Lower lobe of right lung (tissue), 2 donors: ENCODE data around the gene LTB4R2. TPM values are rescaled to one million over a fixed set of nuclear protein-coding genes. Genes with fewer than 3 reads are reported as not detected.
A peak's percentile ranks its signal among the peaks of the same experiment; 100 is the strongest.

Experiments used
- ATAC-seq, 2 donors: fragments of 200-7000 bp; cut with Tn5 transposase; one replicate each; pipeline ENCODE4 v1.9.1; 2020 to 2022; ENCODE audit warnings: mild to moderate bottlenecking in 2 of 2, moderate library complexity in 2 of 2
- DNase-seq: peaks from one replicate; pipeline ENCODE4 v3.0.0-alpha.2; 2020
- H3K27ac ChIP-seq: fragments of 200-600 bp; one replicate; pipeline ENCODE4 v1.8.0; 2022
- H3K27me3 ChIP-seq: fragments of 200-600 bp; one replicate; pipeline ENCODE4 v1.8.0; 2022; ENCODE audit warnings: low read depth
- H3K36me3 ChIP-seq: fragments of 200-600 bp; one replicate; pipeline ENCODE4 v1.8.0; 2022; ENCODE audit warnings: mild to moderate bottlenecking
- H3K4me1 ChIP-seq: fragments of 200-600 bp; one replicate; pipeline ENCODE4 v1.8.0; 2022
- H3K4me3 ChIP-seq: fragments of 200-600 bp; one replicate; pipeline ENCODE4 v1.8.0; 2022; ENCODE audit warnings: mild to moderate bottlenecking
- H3K9me3 ChIP-seq: fragments of 200-600 bp; one replicate; pipeline ENCODE4 v1.8.0; 2022
- CTCF ChIP-seq: fragments of 200-600 bp; IDR thresholded peaks from one replicate; pipeline ENCODE4 v1.8.0; 2022; ENCODE audit warnings: antibody characterized with exemption, mild to moderate bottlenecking
- intact Hi-C: fragments of 100-400 bp; cut with DNase I; formaldehyde crosslinking; loops from one replicate; pipeline ENCODE4 v1.11.0; 2022
- total RNA-seq: library from RNA; stranded (reverse); fragmentation: NEBNext Ultra II Directional; extraction: Animal tissue kit (Norgen Biotek cat#: 25700); gene quantifications from one replicate; pipeline ENCODE4 v1.2.1, GENCODE V29; 2021
- donor health status: DM: no; HTN: yes; CAD: no; lungs with severe emphysema.

The LTB4R2 gene
- total RNA-seq, 1 donor from 2014 or later: 5.9 TPM

DNA sequence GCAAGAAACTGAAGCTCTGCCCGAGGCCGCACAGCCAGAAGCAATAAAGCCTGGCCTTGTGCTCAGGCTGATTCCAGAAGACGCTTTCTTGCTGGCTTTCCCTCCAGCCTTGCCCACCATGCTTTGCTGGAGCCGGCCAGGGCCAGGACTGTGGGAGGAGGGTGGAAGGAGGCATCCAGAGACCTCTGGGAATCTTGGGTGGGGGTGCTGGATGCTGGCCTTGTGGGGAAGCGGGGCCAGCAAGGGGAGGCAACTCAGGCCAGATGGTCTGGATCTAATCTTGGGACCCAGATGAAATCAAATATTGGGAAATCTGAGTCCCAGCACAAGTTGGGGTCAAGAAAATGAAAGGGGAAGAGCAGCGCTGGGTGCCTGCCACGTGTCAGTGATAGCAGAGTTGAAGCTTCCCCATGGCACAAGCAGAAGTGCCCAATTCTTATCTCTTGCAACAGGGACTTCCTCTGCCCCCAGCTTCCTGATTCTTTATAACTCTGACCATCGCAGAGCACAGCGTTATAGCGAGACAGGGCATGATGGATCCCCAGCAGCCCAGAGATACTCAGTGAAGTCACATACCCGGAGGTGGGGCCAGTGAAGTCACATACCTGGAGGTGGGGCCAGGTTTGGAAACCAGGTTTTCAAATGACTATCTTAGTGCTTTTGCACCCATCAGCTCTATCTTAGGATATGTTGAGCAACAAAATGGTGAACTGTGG, 32.2 kb upstream of the LTB4R2 start:
- Histone ChIP-seq H3K9me3 (no peaks in the 10 kb centered on the region), H3K4me1 (peaks cover 84% of the 10 kb centered on the region), H3K27ac (no peak overlapping the region), H3K27me3 (no peaks in the 10 kb centered on the region), H3K36me3 (no peaks in the 10 kb centered on the region), H3K4me3 (no peak overlapping the region)
- intact Hi-C loops: no loop called here
- DNase-seq (peak; percentile 77), ATAC-seq (peak; percentile 13 to 56)
- TF ChIP-seq CTCF: no peak

DNA sequence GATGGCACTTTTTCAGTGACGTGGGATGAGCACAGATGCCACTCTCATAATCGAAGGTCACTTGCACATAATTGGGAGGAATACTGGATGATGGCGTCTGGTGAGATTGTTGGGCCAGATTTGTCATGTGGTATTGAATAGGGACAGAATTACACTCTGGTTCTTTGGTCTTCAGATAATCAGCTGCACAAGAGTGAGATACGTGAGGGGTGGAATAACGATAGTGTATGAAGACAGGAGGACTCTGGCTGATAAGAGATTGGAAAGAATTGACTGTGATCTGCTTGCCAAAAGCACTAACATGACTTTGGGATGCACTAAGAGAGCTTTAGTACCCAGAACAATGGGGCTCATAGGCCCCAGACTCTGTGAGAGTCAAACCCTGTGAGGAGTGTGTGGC, 31.5 kb upstream of the LTB4R2 start:
- H3K36me3 ChIP-seq: no peaks in the 10 kb centered on the region
- TF ChIP-seq CTCF: no peak
- no peak overlapping the region for H3K27ac ChIP-seq
- intact Hi-C loops: no loop called here
- H3K27me3 ChIP-seq: no peaks in the 10 kb centered on the region
- H3K9me3 ChIP-seq: no peaks in the 10 kb centered on the region
- DNase-seq (no peak), ATAC-seq (no peak)
- no peak overlapping the region for H3K4me3 ChIP-seq
- peaks cover 79% of the 10 kb centered on the region for H3K4me1 ChIP-seq

DNA sequence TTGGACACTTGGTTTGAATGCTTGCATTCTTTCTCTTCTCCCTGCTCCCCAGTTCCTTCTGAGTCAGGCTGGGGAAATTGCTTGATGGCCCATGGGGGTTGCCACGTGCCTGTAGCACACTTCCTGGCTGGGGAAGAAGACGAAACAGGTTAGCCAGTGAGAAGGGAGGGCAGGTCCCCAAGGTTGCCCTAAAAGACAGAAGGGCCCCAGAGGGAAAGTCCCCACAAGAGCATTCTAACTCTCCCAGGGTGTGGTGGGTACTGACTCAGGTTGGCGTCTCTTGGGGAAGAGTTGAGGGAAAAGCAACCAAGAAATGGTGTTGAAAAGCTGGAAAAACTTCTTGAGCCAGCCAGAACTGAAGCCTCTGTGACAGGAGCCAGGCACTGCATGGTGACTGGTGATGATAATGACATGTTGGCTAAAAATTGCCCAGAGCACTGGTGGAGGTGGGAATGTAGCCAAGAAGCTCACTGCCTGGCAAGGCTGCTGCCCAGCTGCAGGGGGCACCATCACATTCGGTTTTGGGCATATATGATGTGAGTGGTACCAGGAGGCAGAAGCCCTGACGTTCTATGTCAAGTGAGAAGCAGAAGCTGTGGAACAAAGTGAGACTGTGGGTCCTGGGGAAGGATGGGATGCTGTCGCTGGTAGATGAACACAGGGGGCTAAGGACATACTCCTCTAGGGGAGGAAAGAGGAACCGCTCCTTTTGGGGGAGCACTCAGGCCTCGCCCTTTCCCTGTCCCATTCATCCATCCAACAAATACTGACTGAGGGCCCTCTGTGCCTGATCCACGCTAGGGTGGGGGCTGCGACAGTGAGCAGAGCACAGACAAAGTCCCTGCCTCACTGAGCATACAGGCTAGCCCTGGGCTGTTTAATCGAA, 30.4 kb upstream of the LTB4R2 start:
- ATAC-seq: peak in 1 of 2 donors; percentile 13
- H3K27ac ChIP-seq: no peak overlapping the region
- intact Hi-C loops: no loop called here

GRCh38 chr14:24280797-24281460, 29.0 kb upstream of the LTB4R2 start:
- no peaks in the 10 kb centered on the region for H3K9me3 ChIP-seq
- H3K27me3 ChIP-seq: no peaks in the 10 kb centered on the region
- peaks cover 55% of the 10 kb centered on the region for H3K4me1 ChIP-seq
- H3K27ac ChIP-seq: no peak overlapping the region
- H3K36me3 ChIP-seq: no peaks in the 10 kb centered on the region
- no peak for DNase-seq
- TF ChIP-seq CTCF: no peak
- ATAC-seq: no peak
- intact Hi-C loops: no loop called here
- H3K4me3 ChIP-seq: no peak overlapping the region

More for the DNA sequence above, 30.4 kb upstream of the LTB4R2 start:
- H3K27me3 ChIP-seq: no peaks in the 10 kb centered on the region
- no peak overlapping the region for H3K4me3 ChIP-seq
- TF ChIP-seq CTCF: peak; percentile 25
- DNase-seq: no peak
- no peaks in the 10 kb centered on the region for H3K36me3 ChIP-seq
- H3K9me3 ChIP-seq: no peaks in the 10 kb centered on the region
- peaks cover 68% of the 10 kb centered on the region for H3K4me1 ChIP-seq

- intact Hi-C loops: no loop called here
- H3K4me3 ChIP-seq: no peak overlapping the region
- peaks cover 48% of the 10 kb centered on the region for H3K4me1 ChIP-seq
- ATAC-seq (peak in 1 of 2 donors; percentile 25), DNase-seq (no peak)
- no peak for TF ChIP-seq CTCF
- H3K9me3 ChIP-seq: no peaks in the 10 kb centered on the region
- H3K36me3 ChIP-seq: no peaks in the 10 kb centered on the region
- H3K27me3 ChIP-seq: no peaks in the 10 kb centered on the region
- H3K27ac ChIP-seq: peak overlapping the region; percentile 53
Observed at GRCh38 chr14:24281636-24282035, 28.3 kb upstream of the LTB4R2 start.
